ENCODE results near the gene TPCN1. TPM values are rescaled to one million over a fixed set of nuclear protein-coding genes. Genes with fewer than 3 reads are reported as not detected.

The TPCN1 gene
- total RNA-seq, 1 donor from 2014 or later: 55.6 TPM

DNA sequence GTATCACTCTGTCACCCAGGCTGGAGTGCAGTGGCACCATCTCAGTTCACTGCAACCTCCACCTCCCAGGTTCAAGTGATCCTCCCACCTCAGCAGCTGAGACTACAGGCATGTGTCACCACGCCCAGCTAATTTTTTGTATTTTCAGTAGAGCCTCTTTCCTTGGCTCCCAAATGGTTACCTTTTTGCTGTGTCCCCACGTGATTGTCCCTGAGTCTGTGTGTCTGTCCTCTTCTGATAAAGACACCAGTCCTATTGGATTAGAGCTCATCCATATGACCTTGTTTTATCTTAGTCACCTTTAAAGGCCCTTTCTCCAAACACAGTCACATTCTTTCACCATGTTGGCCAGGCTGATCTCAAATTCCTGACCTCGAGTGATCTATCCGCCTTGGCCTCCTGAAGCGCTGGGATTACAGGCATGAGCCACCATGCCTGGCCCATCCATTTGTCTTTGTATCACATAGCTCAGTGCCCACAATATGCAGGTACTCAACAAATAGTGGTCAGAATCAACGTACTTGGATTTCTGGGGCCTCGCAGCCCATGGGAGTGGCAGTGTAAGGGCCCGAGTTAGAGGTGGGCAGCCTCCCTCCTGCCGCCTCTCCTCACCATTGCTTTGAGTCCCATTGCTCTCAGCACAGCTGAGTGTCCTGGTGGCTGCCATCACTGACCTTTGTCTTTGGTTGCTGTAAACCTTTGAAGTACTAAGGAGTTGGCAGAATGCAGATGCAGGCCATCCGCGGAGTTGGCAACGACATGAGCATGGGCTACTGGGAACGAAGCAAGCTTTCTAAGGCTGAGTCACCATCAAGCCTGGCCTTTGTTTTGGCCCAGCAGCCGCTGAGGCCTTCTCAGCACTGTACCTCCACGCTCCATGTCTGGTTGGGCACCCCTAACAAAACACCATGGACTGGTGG is 9.3 kb downstream of the TPCN1 start:
- peak overlapping the region; percentile 13 for H3K4me3 Mint-ChIP-seq
- TF ChIP-seq, protein P1, sequence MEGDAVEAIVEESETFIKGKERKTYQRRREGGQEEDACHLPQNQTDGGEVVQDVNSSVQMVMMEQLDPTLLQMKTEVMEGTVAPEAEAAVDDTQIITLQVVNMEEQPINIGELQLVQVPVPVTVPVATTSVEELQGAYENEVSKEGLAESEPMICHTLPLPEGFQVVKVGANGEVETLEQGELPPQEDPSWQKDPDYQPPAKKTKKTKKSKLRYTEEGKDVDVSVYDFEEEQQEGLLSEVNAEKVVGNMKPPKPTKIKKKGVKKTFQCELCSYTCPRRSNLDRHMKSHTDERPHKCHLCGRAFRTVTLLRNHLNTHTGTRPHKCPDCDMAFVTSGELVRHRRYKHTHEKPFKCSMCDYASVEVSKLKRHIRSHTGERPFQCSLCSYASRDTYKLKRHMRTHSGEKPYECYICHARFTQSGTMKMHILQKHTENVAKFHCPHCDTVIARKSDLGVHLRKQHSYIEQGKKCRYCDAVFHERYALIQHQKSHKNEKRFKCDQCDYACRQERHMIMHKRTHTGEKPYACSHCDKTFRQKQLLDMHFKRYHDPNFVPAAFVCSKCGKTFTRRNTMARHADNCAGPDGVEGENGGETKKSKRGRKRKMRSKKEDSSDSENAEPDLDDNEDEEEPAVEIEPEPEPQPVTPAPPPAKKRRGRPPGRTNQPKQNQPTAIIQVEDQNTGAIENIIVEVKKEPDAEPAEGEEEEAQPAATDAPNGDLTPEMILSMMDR (conservative IDR thresholded peaks at IDR 0.05): no peak
- H3K9me3 Mint-ChIP-seq: no peaks in the 10 kb centered on the region
- no peak for DNase-seq (ENCODE audit: extremely low spot score, unreplicated experiment)
- H3K36me3 Mint-ChIP-seq: peaks cover 33% of the 10 kb centered on the region
- peaks cover 33% of the 10 kb centered on the region for H3K4me1 Mint-ChIP-seq (ENCODE audit: unreplicated experiment)
- peak overlapping the region; percentile 99 for H3K27ac Mint-ChIP-seq
- H3K27me3 Mint-ChIP-seq: no peaks in the 10 kb centered on the region

DNA sequence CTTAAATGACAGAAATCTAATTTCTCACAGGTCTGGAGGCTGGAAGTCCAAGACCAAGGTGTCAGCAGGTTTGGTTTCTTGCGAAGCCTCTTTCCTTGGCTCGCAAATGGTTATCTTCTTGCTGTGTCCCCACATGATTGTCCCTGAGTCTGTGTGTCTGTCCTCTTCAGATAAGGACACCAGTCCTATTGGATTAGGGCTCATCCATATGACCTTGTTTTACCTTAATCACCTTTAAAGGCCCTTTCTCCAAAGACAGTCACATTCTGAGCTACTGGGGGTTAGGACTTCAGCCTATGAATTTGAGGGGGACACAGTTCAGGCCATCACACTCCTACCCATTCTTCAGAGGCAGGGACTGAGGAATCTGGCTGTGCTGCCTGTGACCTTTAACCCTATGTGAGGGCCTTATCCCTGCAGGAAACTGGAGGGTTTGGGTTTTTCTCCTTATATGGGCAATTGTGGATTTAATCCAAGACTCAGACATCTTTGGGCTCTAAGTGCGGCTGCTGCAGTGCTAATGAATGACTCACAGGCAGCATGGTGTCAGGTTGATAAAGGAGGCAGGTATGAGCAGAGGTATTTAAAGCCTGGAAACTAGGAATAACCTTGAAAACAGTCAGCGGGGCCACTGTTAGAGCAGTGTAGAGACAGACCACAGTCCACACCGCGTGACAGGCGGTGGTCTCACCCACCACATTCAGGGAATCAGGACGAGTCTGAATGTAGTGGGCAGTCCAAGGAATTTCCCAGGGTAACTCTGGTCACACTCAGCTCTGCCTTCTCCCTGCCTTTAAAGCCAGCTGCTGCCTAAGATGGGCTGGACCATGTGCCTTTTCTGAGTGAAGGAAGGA is 10.2 kb downstream of the TPCN1 start:
- Mint-ChIP-seq H3K27ac (peak overlapping the region; percentile 86), H3K27me3 (no peaks in the 10 kb centered on the region), H3K36me3 (peaks cover 37% of the 10 kb centered on the region), H3K4me3 (no peak overlapping the region), H3K9me3 (no peaks in the 10 kb centered on the region), H3K4me1 (ENCODE audit: unreplicated experiment) (peaks cover 37% of the 10 kb centered on the region)
- TF ChIP-seq, protein P1 (conservative IDR thresholded peaks at IDR 0.05): no peak
- no peak for DNase-seq (ENCODE audit: extremely low spot score, unreplicated experiment)

DNA sequence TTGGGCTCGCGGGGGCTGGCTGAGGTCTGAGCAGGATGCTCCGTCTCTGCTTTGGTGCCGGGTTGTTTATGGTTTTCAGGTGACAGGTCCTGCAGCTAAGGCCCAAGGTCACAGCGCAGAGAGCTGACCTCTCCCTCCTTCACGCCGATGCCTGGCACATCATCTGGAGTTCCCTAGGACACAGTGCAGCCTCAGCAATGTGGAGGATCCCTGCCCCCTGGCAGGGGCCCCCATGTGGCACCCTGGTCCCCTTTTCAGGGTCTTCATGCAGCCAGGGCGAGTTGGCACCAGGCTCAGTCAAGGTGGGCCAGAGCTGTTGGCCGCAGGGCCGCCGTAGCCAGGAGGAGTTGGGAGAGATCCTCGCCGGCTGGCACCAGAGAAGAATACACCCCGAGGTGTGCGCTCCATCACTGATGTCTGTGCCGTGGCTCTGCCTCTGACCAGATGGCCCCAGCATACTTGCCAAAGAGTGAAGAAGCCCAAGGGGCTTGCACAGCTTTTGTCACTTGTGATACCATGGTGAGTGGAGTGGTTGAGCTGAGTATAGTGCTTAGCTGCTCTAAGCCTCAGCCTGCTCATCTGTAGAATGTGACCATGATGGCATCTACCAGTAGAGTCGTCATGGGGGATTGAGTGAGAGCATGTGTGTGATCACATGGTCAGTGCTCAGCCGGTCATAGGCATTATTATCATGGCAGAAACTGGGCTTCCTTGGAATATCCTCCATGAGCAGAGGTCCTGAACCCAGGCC is 11.0 kb downstream of the TPCN1 start:
- H3K36me3 Mint-ChIP-seq: peaks cover 41% of the 10 kb centered on the region
- TF ChIP-seq, protein P1 (conservative IDR thresholded peaks at IDR 0.05): no peak
- no peak for DNase-seq (ENCODE audit: extremely low spot score, unreplicated experiment)
- H3K27ac Mint-ChIP-seq: peak overlapping the region; percentile 86
- H3K4me1 Mint-ChIP-seq (ENCODE audit: unreplicated experiment): peaks cover 37% of the 10 kb centered on the region
- no peaks in the 10 kb centered on the region for H3K9me3 Mint-ChIP-seq
- no peak overlapping the region for H3K4me3 Mint-ChIP-seq
- H3K27me3 Mint-ChIP-seq: no peaks in the 10 kb centered on the region

DNA sequence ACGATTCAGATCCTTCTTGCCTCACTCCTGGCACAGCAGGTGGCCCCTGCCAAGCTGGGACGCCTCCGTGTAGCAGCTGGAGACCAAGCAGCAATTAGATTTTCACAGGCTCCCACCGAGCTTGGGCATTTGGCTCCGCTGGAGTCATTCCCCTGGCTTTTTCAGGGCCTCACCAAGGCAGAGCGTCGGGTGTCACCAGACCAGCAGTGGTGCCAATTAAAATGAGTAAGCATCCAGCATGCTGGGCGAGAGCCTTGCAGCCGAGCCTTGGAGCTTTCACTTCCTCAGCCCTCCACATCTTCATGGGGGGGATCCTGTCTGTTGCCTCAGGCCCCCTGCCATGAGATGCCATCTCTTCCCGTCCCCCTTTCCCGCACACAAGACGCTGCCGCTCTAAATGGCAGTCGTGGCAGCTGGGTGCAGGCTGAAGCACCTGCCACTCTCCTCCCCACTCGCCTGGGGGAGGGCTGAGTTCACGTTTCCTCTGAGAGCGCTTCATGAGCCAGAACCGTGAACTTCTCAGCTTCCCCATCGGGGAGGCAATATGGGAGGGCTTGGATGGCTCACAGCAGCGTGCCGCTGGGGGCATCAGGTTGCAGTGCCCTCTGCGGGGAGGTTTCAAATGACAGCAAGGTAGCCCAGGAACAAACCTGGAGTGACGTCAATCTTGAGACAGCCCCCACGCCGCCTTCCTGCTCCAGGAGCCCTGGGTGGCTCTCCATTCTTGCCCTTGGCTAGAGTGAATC is 11.7 kb downstream of the TPCN1 start:
- DNase-seq (ENCODE audit: extremely low spot score, unreplicated experiment): no peak
- Mint-ChIP-seq H3K4me3 (peak overlapping the region; percentile 39), H3K27ac (peak overlapping the region; percentile 79), H3K36me3 (peaks cover 41% of the 10 kb centered on the region), H3K27me3 (no peaks in the 10 kb centered on the region), H3K9me3 (no peaks in the 10 kb centered on the region), H3K4me1 (ENCODE audit: unreplicated experiment) (peaks cover 37% of the 10 kb centered on the region)
- TF ChIP-seq, protein P1 (conservative IDR thresholded peaks at IDR 0.05): no peak

DNA sequence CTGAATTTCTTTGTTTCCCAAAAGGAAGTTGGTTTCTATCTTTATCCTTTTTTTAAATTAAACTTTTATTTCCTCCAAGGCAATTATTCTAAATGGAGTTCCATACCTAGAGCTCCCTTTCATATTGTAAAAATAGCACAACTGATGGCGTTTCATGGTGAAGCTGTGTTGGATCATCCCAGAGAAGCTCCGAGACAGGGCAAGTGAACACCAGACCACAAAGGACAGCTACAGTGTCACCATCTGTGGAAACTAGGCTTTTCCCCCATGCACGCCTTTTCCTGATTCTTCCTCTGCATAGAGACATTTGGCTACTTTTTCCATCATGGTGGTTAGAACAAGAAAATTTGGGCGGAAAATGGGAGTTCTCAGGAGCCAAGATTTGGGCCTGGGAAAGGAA is 12.7 kb downstream of the TPCN1 start:
- Mint-ChIP-seq H3K4me1 (ENCODE audit: unreplicated experiment) (peaks cover 37% of the 10 kb centered on the region), H3K4me3 (no peak overlapping the region), H3K27ac (peak overlapping the region; percentile 79), H3K27me3 (no peaks in the 10 kb centered on the region), H3K36me3 (peaks cover 33% of the 10 kb centered on the region), H3K9me3 (no peaks in the 10 kb centered on the region)
- DNase-seq (ENCODE audit: extremely low spot score, unreplicated experiment): no peak
- TF ChIP-seq, protein P1 (conservative IDR thresholded peaks at IDR 0.05): no peak

Data from type B pancreatic cell (in vitro differentiated cells).